ENCODE results near the gene F8.
"Not testable (repeated sequence)": the region's sequence is repeated elsewhere in the genome, so short reads cannot be mapped to it uniquely, and the experiment has no call there.

Gene F8

DNA sequence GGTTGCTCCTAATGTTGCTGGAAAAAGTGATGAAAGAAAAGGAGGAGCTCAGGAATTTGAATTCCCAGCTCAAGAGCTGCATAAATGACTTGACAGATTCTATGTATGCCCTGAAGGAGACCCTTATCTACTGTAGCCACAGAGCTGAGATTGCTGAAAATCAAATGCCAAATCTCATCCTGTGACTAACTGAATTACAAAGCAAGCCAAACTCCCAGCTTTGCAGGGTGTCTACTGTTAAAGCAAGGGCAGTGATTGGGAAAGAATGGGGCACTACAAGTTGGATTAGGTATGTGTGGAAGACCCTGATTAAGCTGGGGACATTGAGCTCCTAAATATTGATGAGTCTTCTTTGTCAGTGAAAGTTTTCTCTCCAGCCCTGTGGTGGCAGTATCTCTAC lies 167.3 kb downstream of the F8 start:
- no peak for DNase-seq

DNA sequence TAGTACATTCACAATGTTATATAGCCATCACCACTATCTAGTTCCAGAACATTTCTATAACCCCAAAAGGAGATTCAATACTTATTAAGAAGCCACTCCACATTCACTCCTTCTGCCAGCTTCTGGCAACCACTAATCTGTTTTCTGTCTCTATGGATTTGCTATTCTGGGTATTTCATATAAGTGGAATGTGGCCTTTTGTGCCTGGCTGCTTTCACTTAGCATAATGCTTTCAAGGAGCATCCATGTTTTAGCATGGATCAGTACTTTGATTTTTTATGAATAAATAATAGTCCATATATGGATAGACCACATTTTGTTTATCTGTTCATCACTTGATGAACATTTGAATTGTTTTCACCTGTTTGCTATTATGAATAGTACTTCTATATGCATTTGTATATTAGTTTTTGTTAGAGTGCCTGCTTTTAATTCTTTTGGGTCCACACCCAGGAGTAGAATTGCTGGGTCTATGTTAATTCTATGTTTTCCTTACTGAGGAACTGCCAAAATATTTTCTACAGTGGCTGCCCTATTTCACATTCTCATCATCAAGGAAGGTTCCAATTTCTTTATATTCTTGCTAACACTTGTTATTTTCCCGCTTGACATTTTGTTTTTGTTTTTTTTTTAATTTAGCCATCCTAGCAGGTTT lies 171.4 kb downstream of the F8 start:
- no peak for DNase-seq

DNA sequence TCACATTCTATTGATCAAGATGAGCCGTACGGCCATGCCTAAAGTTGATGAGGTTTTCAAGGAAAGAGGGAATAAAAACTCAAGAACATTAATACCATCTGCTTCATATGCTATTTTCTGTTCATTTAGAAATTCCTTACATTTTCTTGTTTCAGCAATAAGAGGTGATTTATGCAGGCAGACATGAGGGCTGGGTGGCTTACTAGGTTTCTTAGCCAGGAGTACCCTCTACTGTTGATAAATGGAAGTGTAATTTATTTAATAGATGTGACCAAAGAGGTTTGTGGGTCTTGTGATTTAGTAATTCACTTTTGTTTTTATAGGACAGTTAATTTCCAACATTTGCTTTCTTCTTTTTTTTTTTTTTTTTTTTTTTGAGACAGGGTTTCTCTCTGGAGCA lies 181.7 kb downstream of the F8 start:
- DNase-seq = no peak

DNA sequence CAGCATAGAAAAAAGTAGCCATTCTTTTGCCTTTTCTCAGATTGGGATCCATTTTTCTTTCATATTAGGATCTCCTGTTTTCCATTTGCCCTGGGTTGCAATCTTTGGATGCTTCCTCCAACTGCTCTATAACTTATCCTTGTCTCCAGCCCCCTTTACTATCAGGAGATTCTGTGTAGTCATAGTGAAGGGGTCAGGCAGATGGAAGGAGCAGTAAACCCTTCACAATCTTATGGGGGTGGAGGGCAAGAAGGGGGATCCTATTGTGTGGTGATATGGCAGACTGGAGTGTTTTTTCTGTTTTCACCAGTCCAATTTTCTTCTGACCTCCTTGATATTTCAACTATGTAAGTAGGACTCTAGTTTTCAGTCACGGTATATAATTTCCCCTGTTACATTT lies 186.4 kb downstream of the F8 start:
- no peak for DNase-seq

DNA sequence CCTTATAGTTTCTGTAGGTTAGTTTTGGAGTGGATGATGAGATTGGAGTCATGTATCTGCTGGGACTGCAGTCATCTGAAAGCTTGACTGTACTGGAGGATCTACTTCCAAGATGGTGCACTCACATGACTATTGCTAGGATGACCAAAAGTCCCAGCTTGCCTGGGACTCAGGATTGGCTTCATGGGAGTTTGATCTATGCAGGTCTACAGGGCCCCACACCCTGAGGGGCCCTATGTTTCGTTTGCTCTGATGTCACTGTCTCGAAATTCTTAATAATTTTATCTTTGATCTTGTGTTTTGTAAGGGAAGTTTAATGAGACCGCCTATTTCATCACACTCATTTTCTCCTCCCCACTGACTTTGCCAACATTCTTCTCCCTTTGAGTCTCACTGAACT lies 188.0 kb downstream of the F8 start, which contains the start of gene SMIM9:
TSS of gene SMIM9 (minus strand) at position 101 of the 400 bp plus-strand sequence. CDS start 3,806 bp downstream, outside the sequence.
- DNase-seq = no peak

DNA sequence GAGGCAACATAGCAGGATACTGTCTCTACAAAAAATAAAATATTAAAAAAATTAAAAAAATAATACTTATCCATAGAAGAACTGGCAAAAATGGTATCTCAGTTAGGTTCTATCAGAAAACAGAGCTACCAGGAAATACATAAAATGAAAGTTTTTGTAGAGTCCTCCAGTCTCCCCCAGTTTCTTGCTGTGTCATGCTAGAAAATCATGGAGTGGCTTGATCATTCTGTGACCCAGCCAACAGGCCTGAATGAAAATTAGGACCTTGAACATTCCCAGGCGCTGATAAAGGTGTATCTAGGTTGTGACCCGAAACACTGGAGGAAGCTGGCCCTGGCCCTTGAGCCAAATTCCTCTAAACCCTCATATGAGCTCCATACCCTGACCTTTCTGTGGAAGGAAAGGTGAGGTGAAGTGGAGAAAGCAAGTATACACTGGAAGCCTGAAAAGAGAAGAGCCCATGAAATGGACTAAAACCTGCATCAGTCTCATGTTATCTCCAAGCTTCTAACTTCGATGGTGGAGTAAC lies 188.7 kb downstream of the F8 start:
- DNase-seq = no peak

DNA sequence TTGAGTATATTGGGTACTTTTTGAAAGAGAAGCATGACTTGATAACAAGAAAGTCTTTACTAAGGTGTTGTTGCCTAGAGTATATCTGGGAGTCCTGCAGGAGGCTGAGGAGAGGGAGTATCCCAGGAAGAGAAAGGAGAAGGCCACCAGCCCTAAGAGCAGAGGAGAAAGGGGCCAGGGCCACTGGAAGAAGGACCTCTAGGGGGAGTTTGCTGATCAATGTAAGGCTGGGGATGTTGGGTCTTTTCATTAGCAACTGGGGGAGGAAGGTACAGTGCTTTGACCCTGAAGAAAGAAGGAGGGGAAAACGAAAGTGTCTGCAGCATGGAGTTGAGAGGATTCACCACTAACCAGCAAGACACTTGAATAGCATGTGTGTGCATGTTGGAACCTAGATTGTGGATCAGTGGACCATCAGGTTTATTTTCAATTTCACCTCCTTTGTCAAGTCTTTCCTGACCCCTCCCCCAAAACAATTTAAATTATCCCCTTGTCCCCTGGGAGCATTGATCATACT lies 192.5 kb downstream of the F8 start:
- no peak for DNase-seq

DNA sequence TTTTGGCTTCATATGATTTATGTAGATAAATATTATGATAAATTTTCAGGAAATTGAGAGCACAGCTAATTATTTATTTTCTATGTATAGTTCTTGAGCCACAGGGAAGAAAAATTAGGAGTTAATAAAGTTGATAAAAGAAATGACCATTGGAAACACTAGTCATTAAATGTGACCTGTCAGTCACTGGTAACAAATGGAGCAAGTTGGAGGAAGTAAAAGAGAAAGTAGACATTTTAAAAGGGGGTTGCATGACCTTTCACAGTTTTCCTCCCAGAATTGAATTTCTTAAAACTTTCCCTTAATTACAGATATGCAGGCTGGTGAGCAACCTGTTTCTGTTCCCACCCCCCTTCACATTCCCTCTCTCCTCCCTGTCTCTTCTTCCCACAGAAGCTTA lies 193.4 kb downstream of the F8 start:
- no peak for DNase-seq

DNA sequence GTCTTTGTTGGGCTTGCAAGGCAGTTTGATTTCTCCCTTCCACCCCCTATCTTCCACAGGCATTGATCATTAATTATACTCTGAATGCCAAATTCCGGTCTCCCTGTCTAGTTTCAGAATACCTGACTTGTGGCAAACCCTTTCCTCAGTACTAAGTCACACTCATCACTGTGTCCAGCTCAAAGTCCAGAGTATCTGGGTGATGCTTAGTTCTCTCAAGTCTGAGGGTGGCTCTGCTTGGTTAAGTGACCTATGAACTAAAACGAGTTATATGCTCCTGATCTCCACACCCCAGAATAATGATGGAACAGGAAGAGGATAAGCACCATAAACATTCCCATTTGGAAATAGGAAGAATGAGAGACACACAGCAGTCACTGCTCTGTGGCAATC lies 194.5 kb downstream of the F8 start:
- no peak for DNase-seq

DNA sequence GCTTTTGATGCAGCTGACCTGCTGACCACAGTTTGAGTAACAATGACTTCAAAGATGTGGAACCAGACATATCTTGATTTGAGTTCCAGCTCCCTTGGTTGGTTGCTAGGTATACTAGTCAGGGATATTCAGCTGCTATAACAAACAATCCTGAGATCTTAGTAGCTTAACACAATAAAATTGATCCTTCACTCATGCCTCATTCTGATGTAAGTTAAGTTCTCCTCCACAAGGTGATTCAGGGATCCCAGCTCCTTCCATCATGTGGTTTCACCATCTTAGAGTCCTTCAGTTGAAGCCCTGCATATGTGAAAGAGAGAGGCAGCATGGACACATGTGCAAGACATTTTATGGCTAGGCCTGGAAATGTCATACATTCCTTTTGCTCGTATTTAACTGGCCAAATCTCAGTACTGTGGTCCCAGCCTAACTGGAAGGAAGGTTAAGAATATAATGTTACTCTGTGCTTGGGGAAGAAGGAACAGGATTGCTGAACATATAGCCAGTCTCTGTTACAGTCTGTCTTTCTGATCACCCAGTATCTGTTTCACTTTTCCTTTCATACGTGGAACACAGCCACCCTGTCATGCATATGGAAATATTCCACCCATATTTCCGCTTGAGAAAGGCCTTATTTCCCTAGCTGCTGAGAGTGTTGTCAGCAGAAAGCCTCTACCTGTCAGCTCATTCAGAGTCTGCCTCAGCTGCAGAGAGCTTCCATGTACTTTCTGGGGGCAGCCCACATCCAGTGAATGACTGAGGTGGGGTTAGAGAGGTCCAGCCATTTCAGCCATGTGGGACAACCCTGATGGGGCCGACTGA lies 195.1 kb downstream of the F8 start:
- no peak for DNase-seq

DNA sequence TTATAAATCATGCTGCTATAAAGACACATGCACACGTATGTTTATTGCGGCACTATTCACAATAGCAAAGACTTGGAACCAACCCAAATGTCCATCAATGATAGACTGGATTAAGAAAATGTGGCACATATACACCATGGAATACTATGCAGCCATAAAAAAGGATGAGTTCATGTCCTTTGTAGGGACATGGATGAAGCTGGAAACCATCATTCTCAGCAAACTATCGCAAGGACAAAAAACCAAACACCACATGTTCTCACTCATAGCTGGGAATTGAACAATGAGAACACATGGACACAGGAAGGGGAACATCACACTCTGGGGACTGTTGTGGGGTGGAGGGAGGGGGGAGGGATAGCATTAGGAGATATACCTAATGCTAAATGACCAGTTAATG lies 196.9 kb downstream of the F8 start:
- not testable (repeated sequence) for DNase-seq

DNA sequence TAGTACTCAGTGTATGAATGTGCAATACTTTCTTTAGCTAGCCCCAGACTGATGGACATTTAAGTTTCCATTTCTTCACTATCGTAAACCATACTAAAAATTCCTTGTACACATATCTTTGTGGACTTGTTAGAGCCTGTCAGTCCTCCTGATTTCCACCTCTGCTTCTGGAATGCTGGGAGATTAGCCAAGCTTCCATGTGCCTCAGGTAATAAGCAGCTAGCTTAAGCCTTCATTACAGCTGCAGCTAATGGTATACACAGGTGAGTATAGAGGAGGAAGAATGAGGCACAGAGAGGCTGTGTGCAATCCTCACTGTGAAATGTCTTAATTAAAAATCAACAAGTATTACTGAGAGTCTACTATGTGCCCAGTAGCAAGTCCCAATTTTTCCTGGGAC lies 197.9 kb downstream of the F8 start:
- DNase-seq = no peak

DNA sequence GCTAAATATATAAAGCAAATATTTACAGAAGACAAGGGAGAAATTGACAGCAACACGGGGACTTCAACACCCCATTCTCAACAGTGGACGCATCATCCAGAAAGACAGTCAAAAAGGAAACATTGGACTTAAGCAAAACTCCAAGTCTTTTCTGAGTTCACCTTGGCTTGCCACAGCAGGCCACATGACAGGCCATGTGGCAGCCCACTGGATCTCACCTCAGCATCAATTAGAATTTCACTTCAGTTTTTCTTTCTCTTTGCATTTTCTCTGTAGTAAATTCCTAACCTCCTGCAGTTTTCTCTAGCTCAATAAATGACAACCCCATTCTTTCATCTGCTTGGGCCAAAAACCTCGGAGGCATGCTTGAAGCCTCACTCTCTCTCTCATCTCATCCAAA lies 200.5 kb downstream of the F8 start:
- no peak for DNase-seq

DNA sequence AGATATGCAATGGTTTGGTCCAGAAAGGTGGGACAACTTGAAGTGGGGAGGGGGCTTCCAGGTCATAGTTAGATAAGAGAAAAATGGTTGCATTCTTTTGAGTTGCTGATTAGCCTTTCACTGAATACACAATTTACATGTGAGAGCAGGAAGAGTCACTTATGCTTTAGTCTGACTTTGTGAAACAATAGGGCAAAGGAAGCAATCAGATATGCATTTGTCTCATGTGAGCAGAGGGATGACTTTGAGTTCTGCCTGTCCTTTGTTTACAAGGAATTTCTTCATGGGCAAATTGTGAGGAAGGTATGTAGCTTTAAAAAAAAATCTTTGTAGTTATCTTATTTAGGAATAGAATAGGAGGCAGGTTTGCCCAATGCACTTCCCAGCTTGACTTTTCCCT lies 201.0 kb downstream of the F8 start:
- DNase-seq = no peak

DNA sequence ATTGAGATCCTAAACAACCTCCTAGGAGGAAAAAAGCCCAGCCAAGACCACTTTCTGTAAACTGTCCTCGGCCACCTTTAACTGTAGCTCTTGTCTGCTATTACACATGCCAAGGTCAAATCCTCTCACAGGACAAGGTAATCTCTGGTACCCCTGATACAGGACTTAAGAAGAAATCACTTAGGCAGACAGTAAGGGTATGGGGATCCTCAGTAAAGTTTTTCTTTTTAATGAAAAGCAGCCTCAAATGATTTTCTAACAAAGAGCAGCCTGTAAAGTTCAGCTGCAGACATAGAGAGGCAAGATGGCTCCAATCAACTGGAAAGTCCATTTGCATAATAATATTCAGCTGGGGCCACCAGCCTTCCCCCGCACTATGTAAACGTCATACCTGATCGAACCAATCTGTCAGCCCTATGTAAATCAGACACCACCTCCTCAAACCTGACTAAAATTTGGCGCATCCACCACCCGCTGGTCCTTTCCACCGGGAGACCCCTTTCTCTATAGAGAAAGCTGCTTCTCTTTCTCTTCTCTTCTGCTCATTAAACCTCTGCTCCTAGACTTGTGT lies 202.7 kb downstream of the F8 start:
- no peak for DNase-seq

DNA sequence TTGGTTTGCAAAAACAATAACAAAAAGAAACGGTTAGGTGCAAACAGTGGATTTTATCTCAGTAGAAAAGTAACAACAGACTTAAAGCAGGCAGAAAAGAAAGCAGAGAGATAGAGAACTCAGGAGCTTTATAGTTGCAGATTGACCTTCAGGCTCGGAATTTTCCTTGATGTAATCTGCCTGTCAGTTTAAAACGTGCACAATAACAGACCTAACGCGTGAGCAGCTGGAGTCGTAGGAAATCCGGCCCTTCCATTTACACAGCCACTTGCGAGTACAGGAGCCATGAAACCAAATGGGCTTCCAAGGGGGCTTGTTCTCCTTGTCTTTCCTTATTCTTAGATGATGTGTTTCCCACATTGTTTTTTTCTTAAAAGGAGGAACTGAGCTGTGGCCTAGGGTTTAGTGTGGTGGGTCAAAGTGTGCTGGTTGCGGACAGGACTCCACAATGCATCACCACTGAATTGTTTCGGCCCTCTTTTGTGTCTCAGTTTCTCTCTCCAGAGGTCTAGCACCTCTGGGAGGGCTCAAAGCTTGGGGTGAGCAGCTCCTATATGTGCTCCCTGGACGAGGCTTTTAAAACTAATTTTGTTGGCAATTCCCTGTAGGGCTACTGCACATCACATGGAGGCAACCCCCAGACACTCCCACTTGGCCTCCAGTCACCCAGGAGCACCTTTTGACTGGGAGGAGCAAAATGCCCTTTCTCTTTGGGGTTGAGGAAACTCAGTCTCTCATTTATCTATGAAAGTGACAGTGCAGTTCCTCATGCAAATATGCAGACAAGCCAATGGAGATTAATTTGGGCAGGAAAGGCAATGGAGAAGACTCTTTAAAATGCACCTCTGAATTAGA lies 203.4 kb downstream of the F8 start:
- peak; percentile 23 for DNase-seq

DNA sequence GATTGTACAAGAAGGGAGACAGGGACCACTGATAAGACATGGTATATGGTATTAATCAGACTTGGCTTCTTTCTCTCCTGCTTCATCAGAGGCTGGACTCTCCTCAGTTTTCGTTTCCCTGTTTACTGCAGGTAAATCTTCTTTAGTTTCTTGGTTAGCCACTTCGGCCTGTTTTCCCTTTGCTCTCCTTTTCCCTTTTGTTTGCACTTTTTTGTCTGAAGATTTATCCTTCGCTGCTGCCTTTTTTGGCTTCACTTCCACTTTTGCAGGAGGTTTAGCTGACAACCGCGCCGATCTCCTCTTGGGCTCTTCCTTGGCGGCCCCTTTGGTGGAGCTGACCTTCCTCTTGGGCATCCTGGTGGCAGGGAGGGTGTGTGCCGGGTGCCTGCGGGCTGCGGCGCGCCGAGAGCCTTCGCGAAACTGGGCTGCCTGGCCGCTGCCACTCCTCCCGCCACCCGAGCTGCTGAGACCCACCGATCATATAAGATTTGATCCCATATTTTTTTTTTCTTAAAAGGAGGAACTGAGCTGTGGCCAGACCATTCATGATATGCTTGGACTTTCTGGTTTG lies 205.4 kb downstream of the F8 start:
- DNase-seq = not testable (repeated sequence)

DNA sequence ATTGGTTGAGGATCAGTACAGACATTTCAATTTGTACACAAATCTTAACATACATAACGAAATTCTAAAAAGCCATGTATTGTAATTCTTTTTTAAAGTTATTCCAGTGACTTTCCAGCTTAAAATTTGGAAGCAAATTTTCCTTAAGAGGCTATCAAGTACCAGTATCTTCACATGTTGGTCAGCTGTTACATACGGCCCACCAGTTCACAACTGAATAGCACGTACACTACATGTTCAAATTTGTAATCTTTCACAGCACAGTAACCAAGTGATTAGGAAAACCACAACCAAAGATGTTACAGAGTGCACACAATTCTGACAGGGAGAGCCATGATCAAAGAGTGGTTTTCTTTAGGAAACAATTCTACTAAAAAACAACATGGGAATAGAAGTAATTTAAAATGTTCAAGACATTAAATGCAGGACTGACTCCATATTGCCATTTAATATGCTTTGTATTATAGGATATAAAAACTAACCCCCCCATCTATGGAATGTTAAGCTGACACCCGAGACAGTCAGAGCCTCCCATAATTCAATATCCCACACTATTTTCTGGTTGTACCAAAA lies 206.1 kb downstream of the F8 start:
- not testable (repeated sequence) for DNase-seq

DNA sequence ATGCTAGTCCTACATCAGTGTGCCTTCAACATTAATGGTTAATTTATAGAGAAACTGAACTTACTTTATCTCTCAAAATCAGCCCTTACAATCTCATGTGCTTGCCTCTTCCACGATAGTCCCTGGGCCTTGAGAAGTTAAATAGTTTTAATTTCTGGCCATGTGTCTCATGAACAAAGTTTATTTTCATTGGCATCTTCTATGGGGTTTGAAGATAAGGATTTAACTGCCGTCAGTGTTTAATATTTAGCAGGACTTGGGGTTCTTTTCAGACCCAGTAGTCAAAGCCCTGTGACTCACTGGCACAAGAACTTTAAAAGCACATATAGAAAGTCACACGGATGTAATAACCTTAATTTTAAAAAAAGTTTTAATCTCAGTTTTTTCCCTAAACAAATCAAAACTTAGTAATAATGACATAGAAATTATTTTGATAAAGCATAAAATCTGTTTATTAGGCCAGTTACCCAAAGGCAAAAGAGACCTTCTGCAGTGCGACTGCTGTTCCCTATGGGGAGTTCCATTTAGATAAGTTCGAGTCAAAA lies 207.2 kb downstream of the F8 start:
- DNase-seq = no peak

DNA sequence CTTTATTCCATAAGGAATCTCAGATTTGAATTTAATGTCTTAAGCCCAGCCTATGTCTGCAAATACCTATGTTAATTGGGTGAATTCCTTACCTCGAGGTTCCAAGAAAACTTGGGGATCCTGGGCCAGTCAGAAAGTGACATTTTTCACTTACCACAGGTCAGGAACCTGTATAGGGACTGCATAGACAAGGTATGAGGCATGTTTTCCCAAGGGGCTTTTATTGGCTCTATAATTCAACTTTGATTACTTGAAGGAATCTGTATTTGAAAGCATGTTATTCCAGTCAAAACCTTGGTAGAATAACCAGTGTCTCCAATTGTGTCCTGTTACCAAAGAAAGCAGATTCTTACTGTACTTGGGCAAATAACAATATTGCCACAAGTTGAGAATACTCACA lies 208.7 kb downstream of the F8 start:
- DNase-seq = no peak

DNA sequence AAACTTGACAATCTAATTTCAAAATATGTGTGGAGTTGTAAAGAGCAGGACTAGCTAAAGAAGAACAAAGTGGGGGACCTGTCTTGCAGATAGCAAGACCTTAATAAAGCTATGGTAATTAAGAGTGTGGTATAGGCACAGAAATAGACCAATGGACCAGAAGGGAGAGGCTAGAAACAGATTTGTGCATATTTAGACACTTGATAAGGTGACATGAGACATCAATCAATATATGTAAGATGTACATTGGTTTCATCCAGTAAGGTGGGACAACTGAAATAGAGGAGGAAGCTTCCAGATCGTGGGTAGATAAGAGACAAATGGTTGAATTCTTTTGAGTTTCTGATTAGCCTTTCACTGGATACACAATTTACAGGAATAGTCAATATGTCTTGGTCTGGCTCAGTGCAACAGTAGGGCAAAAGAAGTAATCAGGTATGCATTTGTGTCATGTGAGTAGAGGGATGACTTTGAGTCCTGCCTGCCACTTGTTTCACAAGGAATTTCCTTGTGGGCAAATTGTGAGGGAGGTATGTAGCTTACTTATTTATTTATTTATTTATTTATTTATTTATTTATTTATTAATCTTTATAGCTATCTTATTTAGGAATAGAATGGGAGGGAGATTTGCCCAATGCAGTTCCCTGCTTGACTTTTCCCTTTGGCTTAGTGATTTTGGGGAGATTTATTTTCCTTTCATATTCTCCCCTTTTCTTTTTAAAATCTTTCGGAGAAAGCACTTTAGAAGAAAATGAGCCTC lies 210.0 kb downstream of the F8 start:
- no peak for DNase-seq
